ENCODE results near the gene RGS1. TPM values are rescaled to one million over a fixed set of nuclear protein-coding genes. Genes with fewer than 3 reads are reported as not detected.

Gene RGS1
- total RNA-seq, 1 experiment from 2014 or later = not detected

DNA sequence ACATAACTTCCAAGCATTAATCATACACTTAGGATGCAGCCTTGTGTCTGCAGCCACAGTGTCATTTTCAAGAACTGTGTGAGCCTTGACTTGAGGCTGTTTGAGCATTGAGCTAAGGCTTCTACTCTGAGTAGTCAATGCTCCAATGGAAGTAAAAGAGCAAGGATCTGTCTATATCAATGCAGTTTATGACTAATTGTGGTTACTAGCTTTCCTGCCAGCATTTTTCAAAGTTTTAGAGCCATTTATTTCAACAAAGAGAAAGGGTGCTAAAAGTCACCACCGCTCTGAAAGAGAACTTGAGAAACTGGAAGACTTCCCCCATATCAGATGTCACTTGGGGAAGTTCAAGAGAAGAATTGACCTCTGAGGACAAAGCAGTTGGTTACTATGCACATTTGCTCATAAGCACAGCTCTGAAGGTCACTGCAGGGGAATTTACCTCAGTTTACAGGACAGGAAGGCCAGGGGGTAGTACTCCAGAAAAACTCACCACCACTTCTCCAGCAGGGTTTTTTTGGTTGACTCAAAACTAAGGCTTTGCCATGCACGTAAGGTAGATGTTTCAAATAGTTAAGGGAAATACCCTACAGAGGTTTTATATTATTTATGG, 24.5 kb upstream of the RGS1 start (continued):
- TF ChIP-seq RAD21 (IDR thresholded peaks at IDR 0.05; ENCODE audit: low read depth) = no peak
- TF ChIP-seq CEBPB (IDR thresholded peaks at IDR 0.05; ENCODE audit: low read depth) = 0 out of 2 replicates have a peak, but pooled peaks have one; percentile 15

DNA sequence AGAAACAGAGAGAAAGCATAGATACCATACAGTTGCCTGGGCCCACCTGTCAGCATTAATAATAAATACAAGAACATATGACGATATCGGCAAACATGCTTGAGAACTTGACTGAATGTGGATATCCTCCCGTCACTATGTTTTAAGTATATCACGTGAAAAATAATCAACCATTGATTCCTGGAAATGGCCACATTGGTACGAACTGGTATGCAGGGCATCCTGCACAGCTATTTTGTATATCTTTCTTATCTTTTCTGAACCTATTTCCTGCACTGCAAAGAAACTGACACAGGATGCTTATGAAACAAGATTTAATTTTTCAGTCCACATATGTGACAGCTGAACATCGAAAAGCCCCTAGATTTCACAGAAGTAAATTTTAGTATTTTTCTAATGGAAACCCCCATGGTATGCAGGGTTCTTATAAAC, 22.8 kb upstream of the RGS1 start:
- no TSS peak for BruUV-seq (replicated peaks)
- no peaks in the 10 kb centered on the region for H3K36me3 ChIP-seq (ENCODE audit: control insufficient read depth in 1 of 2, insufficient read depth in 2 of 2, low read length in 2 of 2)
- no peak for ATAC-seq
- H3K4me3 ChIP-seq (replicated peaks in 1 of 2; ENCODE audit: low read depth in 1 of 2, low read length in 2 of 2) = no peak overlapping the region
- no peaks in the 10 kb centered on the region for H4K20me1 ChIP-seq (ENCODE audit: insufficient read depth)
- TF ChIP-seq CBX3 (IDR thresholded peaks at IDR 0.05; ENCODE audit: low read depth) (no peak), POLR2AphosphoS5 (IDR thresholded peaks at IDR 0.05; ENCODE audit: low read depth, low read length) (no peak), SRF (IDR thresholded peaks at IDR 0.05; ENCODE audit: low read depth) (no peak)
- TF ChIP-seq, protein P1, sequence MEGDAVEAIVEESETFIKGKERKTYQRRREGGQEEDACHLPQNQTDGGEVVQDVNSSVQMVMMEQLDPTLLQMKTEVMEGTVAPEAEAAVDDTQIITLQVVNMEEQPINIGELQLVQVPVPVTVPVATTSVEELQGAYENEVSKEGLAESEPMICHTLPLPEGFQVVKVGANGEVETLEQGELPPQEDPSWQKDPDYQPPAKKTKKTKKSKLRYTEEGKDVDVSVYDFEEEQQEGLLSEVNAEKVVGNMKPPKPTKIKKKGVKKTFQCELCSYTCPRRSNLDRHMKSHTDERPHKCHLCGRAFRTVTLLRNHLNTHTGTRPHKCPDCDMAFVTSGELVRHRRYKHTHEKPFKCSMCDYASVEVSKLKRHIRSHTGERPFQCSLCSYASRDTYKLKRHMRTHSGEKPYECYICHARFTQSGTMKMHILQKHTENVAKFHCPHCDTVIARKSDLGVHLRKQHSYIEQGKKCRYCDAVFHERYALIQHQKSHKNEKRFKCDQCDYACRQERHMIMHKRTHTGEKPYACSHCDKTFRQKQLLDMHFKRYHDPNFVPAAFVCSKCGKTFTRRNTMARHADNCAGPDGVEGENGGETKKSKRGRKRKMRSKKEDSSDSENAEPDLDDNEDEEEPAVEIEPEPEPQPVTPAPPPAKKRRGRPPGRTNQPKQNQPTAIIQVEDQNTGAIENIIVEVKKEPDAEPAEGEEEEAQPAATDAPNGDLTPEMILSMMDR (IDR thresholded peaks at IDR 0.05 in 2 of 3, conservative IDR thresholded peaks at IDR 0.05 in 1 of 3; ENCODE audit: borderline replicate concordance in 1 of 3, insufficient read depth in 1 of 3, low read depth in 2 of 3, low read length in 2 of 3) = no peak
- no peaks in the 10 kb centered on the region; the same call in 1 of the 2 replicates for H3K9me2 ChIP-seq (ENCODE audit: insufficient read depth)
- ChIA-PET POLR2A (no interaction called here), CTCF (no interaction called here), RAD21 (ENCODE audit: low non-redundant PET in 1 of 2, low total read pairs in 2 of 2, uncharacterized antibody in 2 of 2, unreplicated experiment in 2 of 2) (no interaction called here)
- no peaks in the 10 kb centered on the region for H3K27me3 ChIP-seq (ENCODE audit: insufficient read depth, low read length)
- intact Hi-C loops (cut with micrococcal nuclease) = no loop called here
- no peaks in the 10 kb centered on the region for H3K9me3 ChIP-seq (ENCODE audit: control insufficient read depth in 1 of 2, insufficient read depth in 1 of 2, low read depth in 1 of 2, low read length in 2 of 2)
- H3K27ac ChIP-seq (ENCODE audit: low read depth, low read length) = no peak overlapping the region
- no peak overlapping the region for H3K4me2 ChIP-seq (ENCODE audit: low read length)
- peaks cover 7 to 16% of the 10 kb centered on the region in 2 experiments; a peak in 3 of 4 replicates for H3K4me1 ChIP-seq (ENCODE audit: control insufficient read depth in 1 of 2, insufficient read depth in 2 of 2, low read length in 2 of 2)
- no peak for DNase-seq (ENCODE audit: low read depth, low spot score)
- no peak overlapping the region for H3K9ac ChIP-seq (ENCODE audit: low read length)
- H2AFZ ChIP-seq (ENCODE audit: low read depth, low read length, poor library complexity, severe bottlenecking) = no peak overlapping the region
- H3K79me2 ChIP-seq (ENCODE audit: insufficient read depth, low read length) = no peaks in the 10 kb centered on the region

All from HCT116 (cell line).